Limb (tissue), 2 donors: ENCODE results near the gene CWC22.
A peak's percentile ranks its signal among the peaks of the same experiment; 100 is the strongest.
"Not testable (repeated sequence)": the region's sequence is repeated elsewhere in the genome, so short reads cannot be mapped to it uniquely, and the experiment has no call there.

Experiments used
- DNase-seq, 2 donors: peaks; one replicate each; pipeline ENCODE4 v3.0.0-alpha.2; 2016; ENCODE audit errors: extremely low spot score in 2 of 2

The CWC22 gene

DNA sequence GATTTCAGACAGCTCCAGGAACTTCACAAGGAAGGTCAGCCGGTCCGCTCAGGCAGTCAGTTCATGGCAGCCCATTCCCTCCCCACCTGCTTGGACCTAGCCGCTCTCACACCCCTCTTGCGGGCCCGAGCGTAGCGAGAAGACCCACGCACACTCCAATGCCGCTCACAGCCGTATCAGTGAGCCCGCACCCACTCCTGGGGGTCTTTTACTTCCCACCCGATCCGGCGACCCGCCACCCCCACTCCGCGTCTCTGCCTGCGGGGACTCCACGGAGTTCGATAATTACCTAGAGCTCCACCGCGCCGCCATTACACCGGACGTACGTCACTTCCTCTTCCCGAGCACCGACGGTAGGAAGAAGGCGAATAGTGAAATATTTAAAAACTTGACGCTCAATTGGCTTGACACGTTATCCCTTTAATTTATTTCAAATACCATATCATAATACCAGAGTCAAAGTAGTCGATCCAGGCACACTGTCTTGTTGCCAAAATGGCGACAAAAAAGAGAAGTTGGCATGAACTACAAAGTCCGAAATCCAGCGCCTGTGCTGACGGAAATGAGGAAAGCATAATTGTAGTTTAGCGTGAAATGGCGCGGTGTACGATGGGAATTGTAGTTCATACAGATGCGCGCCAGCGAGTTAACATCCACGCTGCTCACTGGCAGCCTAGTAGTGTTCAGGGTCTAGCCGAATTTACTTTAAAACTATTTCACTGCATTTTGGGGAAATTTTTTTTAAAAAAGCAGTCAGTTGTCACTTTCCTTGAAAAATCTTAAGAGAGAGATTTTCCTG is at the start of gene CWC22:
Gene CWC22, minus strand, starts transcription at position 517 of the 799 bp plus-strand sequence. CDS start 13,956 bp downstream, outside the sequence.
- DNase-seq: peak; percentile 90 to 97

DNA sequence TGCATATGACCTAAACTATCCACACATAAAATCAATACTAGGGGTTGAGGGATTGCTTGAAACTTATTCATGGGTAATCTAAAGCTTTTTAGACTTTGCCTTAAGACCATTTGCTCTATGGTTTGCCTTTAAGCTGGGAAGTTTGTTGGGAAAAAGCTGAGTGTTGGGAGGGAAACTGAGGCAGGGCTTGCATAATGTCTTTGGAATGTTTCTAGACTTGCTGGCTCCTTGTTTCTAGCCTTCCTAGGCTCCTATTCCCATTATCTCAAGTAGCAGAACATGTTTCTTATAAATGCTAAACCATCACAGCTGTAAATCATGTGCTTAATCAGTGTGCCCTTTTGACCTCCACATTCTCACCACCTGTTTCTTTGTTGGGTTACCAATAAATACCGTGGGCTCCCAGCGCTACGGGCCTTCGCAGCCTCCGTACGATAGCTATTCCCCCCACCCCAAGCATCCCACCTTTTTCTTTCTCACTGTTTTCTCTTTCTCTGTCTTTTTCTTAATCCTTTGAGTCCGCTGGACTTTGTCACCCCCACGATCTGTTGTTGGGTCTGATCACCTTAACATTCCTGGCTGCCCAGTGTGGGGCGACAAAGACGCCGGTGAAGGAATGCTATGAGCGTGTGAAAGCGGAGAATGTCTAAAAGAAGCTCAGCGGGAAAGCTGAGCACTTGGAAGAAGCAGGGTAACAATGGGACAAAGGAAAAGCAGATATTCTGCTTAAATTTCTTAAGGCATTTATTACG is 49.4 kb upstream of the CWC22 start:
- no peak for DNase-seq

GRCh38 chr2:180054576-180054975 is 47.5 kb upstream of the CWC22 start:
- DNase-seq: not testable (repeated sequence)

DNA sequence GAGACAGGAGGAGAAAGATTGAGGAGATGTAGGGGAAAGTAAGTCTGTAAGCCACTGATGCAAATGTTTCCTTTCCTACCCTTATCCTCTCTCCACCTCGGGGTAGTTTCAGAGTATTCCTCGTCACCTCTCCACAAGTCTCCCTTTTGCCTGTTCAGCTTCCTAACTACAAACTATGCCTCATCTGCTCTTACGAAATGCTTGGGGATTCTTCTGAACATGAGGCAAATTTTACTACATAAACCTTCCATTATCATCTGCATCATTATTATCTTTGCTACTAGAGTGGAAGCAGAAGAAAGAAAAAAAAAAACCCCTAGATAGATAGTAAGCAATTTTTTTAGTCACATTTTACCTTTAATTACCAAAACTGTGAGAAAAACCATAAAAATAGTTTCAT is 43.1 kb upstream of the CWC22 start:
- DNase-seq: no peak

DNA sequence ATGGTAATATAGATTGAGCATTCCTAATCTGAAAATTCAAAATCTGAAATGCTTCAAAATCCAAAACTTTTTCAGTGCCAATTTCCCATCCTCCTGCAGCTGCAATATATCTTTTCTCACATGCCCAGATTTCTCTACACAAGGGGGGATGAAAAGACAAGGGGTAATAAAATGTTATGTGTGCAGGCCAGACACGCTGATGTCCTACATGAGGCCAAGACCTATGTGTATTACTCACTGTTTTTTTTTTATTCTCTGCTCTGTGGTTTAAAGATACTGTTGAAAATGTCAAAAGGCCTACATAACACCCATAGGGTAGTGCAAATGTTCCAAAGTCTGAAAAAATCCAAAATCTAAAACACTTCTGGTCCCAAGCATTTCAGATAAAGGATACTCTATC is 41.2 kb upstream of the CWC22 start:
- DNase-seq: no peak

- DNase-seq: no peak
Measured at GRCh38 chr2:180046776-180047175, 39.7 kb upstream of the CWC22 start.

DNA sequence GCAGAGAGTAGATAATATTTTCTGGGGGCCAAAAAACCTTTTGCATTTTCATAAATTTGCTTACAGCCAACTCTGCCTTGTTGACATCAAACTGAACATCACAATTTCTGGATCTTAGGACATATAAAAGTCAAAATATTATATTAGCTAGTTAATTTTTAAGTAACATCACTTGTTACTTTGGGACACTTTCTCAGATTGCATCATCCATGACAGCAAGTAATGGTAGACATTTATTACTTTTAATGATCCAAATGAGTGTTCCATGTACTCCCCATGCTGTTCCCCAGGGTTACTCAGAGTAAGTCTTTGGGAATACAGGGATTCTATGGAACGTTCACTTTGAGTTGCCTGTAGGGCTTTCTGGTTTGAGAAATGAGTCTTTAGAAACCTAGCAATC is 39.1 kb upstream of the CWC22 start:
- DNase-seq: no peak

GRCh38 chr2:180040146-180040925 is 33.2 kb upstream of the CWC22 start:
- peak in 1 of 2 donors; percentile 32 for DNase-seq

DNA sequence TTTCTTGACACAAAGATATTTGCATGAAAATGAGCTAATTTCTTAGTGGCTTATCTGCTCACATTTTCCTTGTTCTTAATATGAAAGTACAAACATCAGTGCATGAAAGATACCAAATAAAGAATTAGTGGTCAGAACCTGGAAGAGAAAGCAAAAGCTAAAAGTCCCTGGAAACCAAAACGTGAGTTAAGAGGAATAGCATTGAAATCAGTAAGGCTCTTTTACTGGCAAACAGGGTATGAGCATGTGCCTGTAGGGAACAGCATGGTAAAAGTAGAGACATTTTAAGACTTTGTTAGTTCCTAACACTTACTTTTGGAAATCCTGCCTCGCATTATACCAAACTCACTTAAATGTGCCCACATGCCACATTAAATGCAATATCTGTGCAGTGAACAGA is 31.9 kb upstream of the CWC22 start:
- no peak for DNase-seq

GRCh38 chr2:180033993-180034894 is 27.1 kb upstream of the CWC22 start:
- DNase-seq: peak; percentile 53 to 68

DNA sequence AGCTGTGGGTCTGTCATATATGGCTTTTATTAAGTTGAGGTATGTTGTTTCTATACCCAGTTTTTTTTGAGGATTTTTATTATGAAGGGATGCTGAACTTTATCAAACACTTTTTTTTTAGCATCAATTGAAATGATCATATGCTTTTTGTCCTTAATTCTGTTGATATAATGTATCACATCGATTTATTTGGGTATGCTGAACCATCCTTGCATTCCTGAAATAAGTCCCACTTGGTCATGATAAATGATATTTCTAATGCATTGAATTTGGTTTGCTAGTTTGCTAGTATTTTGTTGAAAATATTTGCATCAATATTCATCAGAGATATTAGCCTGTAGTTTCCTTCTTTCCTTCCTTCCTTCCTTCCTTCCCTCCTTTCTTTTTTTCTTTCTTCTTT is 22.5 kb upstream of the CWC22 start:
- DNase-seq: no peak

DNA sequence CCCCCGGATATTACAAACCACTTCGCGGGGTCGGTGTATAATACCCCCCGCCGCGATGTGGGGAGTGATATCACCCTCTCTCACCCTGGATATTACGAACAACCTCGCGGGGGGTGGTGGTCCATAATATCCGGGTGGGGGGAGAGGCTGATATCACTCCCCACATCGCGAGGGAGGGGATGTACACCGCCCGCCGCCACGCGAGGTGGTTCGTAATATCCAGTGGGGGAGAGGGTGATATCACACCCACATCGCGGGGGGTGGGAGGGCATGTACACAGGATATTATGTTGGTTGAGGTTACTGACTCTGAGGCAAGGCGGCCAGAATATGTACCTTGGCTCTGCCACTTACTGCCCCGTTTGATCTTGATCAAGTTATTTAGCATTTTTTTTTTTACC is 14.8 kb upstream of the CWC22 start:
- DNase-seq: no peak

DNA sequence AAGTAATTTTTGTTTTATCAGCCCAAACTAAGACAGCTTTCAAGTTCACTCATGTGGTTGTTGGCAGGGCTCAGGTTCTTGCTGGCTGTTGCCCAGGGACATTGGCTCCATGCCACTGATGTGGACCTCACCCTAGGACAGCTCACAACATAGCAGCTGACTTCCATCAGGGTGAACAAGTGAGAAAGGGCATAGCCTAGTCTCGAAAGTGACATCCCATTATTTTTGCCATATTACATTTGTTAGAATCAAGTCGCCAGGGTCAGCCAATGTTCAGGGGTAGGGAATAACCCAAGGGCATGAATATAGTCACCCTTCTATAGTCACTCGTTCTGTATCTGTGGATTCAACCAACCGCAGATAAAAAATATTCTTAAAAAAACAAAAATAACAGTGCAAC is 10.7 kb upstream of the CWC22 start:
- DNase-seq: no peak

DNA sequence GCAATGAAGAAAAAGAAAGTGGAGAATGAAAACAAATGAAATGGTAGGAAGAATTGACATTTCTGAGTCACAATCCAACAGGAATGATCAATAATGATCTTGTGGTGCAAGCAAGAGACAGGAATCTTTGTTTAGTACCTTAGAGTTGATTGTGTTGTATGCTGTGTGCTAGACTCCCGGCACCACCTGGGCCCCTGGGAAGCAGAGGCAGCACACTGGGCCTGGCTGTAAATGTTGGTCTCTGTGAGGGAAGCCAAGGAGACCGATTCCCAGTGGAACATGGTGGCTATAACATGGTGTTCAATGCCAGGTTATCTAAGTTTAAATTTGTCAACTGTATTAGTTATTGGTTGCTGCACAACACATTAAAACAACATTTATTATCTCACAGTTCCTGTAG is 9.8 kb upstream of the CWC22 start:
- DNase-seq: no peak

- no peak for DNase-seq
Measured at GRCh38 chr2:180015951-180016709, 9.0 kb upstream of the CWC22 start.

- no peak for DNase-seq
Measured at GRCh38 chr2:180012523-180012922, 5.4 kb upstream of the CWC22 start.

GRCh38 chr2:180010701-180011100 is 3.6 kb upstream of the CWC22 start:
- no peak for DNase-seq

GRCh38 chr2:180006231-180006630 is 866 bp downstream of the CWC22 start:
- DNase-seq: no peak

- not testable (repeated sequence) for DNase-seq
Measured at GRCh38 chr2:180005465-180005864, 1.6 kb downstream of the CWC22 start.

DNA sequence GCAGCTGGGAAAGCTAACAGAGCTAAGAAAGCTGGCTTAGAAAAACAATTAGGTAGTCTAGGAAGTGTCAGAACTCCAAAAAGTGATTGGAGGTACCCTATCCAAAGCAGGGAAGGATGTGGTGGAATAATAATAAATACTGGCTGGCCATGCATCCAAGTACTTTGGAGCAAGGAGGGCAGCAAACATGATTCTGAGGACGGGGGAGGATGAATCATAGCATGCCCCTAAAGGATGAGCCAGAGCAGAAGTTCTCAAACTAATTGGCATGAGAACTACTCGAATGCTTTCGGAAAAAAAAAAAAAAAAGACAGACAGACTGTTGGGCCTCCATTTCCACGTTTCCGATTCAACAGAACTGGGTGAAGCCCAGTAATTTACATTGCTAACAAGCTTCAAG is 2.4 kb downstream of the CWC22 start:
- no peak for DNase-seq
